Memory B cell (primary cell): Measurements from ENCODE around the gene NFASC.

ENCODE experiments used
- ATAC-seq: fragments of 150-1000 bp; cut with Tn5 transposase; 2 replicates; pipeline ENCODE4 v1.10.0; 2021; ENCODE audit warnings: low read depth, mild to moderate bottlenecking, moderate library complexity
- DNase-seq, 2 donors: peaks; one replicate each; pipeline ENCODE4 v3.0.0; 2022; ENCODE audit warnings: low spot score in 2 of 2
- H3K27ac Mint-ChIP-seq: one replicate; pipeline ENCODE4 v1.8.0; 2022; ENCODE audit warnings: mild to moderate bottlenecking, moderate library complexity, mixed read lengths
- H3K27me3 Mint-ChIP-seq: one replicate; pipeline ENCODE4 v1.8.0; 2022; ENCODE audit warnings: mixed read lengths
- H3K36me3 Mint-ChIP-seq: one replicate; pipeline ENCODE4 v1.8.0; 2022; ENCODE audit warnings: mild to moderate bottlenecking, mixed read lengths
- H3K4me1 Mint-ChIP-seq: one replicate; pipeline ENCODE4 v1.8.0; 2022; ENCODE audit warnings: mixed read lengths
- H3K4me3 Mint-ChIP-seq: one replicate; pipeline ENCODE4 v1.8.0; 2022; ENCODE audit warnings: mild to moderate bottlenecking, moderate library complexity, mixed read lengths
- H3K9me3 Mint-ChIP-seq: one replicate; pipeline ENCODE4 v1.8.0; 2022; ENCODE audit warnings: mixed read lengths

NFASC gene

GRCh38 chr1:205071801-205072200 is 201.1 kb downstream of the NFASC start:
- DNase-seq: no peak
- no peaks in the 10 kb centered on the region for H3K4me1 Mint-ChIP-seq

GRCh38 chr1:205072286-205072685 is 201.6 kb downstream of the NFASC start:
- no peaks in the 10 kb centered on the region for H3K9me3 Mint-ChIP-seq
- no peak for ATAC-seq
- no peaks in the 10 kb centered on the region for H3K27me3 Mint-ChIP-seq
- no peak overlapping the region for H3K27ac Mint-ChIP-seq
- no peak overlapping the region for H3K4me3 Mint-ChIP-seq
- no peak for DNase-seq
- H3K36me3 Mint-ChIP-seq: no peaks in the 10 kb centered on the region
- H3K4me1 Mint-ChIP-seq: no peaks in the 10 kb centered on the region

More at GRCh38 chr1:205071801-205072200, 201.1 kb downstream of the NFASC start:
- H3K4me3 Mint-ChIP-seq: no peak overlapping the region
- no peaks in the 10 kb centered on the region for H3K9me3 Mint-ChIP-seq
- H3K27ac Mint-ChIP-seq: no peak overlapping the region
- no peak for ATAC-seq
- H3K36me3 Mint-ChIP-seq: no peaks in the 10 kb centered on the region
- H3K27me3 Mint-ChIP-seq: no peaks in the 10 kb centered on the region
